NB4 (cell line): ENCODE data around the gene VEZF1.

Experiments used
- DNase-seq: peaks from one replicate; pipeline ENCODE4 v3.0.0; 2010; ENCODE audit warnings: low read depth
- H3K4me3 ChIP-seq: one replicate; pipeline ENCODE4 v1.5.1; 2011; ENCODE audit warnings: mild to moderate bottlenecking, low read depth, low read length, moderate library complexity
- MYC ChIP-seq: IDR thresholded peaks from 2 replicates; pipeline ENCODE4 v1.6.1; 2011; ENCODE audit warnings: low read depth, low read length
- POLR2A ChIP-seq: IDR thresholded peaks from 2 replicates; pipeline ENCODE4 v1.6.1; 2011; ENCODE audit warnings: mild to moderate bottlenecking; ENCODE audit not compliant: insufficient read length; ENCODE audit errors: extremely low read depth
- TF ChIP-seq, protein P1 (sequence below): IDR thresholded peaks from one replicate; pipeline ENCODE4 v1.5.1; 2012; ENCODE audit warnings: low read depth, low read length
- TF ChIP-seq, protein P2 (sequence below): IDR thresholded peaks from 2 replicates; pipeline ENCODE4 v1.6.1; 2011; ENCODE audit warnings: low read depth, low read length

VEZF1 gene

DNA sequence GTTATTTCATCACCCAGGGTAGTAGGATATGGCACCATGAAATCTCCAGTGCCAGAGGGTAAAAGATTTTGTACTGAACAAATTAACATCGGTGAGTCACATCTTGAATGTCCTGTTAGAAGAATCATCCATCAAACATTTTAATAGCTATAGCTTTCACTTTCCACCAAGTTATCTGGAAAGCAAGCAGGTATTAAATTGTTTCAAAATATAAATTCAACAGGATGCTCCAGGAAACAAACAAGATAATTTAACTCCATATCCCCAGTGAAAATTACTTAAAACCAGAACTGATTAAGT, 2.4 kb downstream of the VEZF1 start:
- TF ChIP-seq MYC (no peak), POLR2A (no peak)
- TF ChIP-seq, protein P1, sequence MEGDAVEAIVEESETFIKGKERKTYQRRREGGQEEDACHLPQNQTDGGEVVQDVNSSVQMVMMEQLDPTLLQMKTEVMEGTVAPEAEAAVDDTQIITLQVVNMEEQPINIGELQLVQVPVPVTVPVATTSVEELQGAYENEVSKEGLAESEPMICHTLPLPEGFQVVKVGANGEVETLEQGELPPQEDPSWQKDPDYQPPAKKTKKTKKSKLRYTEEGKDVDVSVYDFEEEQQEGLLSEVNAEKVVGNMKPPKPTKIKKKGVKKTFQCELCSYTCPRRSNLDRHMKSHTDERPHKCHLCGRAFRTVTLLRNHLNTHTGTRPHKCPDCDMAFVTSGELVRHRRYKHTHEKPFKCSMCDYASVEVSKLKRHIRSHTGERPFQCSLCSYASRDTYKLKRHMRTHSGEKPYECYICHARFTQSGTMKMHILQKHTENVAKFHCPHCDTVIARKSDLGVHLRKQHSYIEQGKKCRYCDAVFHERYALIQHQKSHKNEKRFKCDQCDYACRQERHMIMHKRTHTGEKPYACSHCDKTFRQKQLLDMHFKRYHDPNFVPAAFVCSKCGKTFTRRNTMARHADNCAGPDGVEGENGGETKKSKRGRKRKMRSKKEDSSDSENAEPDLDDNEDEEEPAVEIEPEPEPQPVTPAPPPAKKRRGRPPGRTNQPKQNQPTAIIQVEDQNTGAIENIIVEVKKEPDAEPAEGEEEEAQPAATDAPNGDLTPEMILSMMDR, result no peak
- TF ChIP-seq, protein P2, sequence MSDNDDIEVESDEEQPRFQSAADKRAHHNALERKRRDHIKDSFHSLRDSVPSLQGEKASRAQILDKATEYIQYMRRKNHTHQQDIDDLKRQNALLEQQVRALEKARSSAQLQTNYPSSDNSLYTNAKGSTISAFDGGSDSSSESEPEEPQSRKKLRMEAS, result no peak
- H3K4me3 ChIP-seq, result peak overlapping the region; percentile 3
- no peak for DNase-seq

DNA sequence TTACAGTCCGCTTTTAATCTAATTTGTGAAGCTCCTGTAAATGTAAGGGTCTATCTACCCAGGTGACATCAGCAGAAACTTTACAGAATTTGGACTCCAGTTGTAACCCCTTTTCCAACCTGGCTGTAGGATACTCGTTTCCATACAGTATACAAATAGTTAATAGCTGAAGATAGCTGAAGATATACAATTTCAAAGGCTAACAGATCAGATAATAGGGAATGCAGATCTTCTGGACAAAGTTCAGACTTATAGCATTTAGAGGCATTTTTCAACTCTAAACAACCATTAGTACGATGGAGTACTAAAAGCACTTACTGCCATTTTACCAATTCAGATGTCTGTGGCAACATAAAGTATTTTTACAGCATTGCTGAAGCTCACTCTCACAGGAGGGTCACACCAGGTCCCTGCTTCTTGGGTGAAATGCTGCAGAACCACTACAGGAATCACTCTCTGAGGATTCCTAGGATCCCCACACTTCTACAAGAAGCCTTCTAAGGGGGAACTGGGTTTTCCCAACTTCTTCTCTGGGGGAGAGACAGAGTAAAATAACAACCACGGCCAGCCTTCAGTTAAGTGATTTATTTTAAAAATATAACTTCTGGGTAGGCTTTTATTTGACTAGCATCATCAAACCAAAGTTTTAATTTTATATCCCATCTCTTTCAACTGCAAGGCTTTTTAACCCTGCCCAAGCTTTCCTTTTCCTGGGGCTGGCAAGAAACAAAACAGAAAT, 2.9 kb downstream of the VEZF1 start:
- TF ChIP-seq, protein P2, result no peak
- TF ChIP-seq, protein P1, result no peak
- TF ChIP-seq MYC (no peak), POLR2A (no peak)
- no peak for DNase-seq
- H3K4me3 ChIP-seq, result no peak overlapping the region

DNA sequence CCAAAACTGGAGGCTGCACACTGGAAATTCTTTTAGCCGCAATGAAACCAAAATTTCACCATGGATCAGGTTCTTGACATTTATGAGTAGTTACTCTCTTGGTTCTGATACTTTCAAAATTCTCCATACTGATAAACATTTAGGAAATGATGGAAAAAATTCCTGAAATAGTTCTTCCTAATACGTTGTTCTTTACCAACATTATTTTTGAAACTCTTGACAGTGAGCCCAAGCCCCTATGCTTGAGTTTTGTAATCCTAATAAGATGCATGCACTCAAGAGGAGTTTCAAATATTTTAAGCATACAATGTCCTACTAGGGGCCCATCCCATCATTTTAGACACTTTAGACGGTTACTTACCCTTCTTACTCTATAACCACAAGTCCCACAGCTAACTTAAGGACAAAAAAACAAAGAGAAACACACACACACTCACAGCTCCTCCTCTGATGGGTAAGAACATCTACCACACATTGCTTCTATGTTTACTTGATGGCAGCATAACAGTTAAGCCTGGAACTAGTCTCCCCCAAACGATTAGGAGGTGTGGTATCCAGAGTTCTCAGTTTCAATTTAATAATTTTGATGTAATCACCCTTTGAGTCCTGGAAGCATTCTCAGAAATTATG, 3.7 kb downstream of the VEZF1 start:
- no peak overlapping the region for H3K4me3 ChIP-seq
- TF ChIP-seq MYC (no peak), POLR2A (no peak)
- TF ChIP-seq, protein P2, result no peak
- TF ChIP-seq, protein P1, result no peak
- no peak for DNase-seq

DNA sequence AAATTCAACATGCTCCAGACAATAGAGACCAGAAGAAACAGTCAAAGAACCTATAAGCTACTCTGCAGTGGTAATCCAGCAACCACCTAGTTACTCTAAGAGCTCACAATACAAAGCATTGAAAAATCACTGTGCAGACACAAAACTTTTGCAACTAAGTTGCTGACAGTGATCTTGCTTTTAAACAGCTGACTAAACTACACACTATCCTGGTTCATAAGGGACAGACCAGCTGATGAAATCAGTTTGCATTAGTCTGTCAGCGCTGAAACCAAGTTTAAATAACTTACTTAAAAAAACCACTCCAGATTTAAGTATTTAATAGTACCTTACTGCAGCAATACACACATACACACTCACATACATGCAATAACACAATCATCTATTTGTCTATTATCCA, 4.6 kb downstream of the VEZF1 start:
- TF ChIP-seq, protein P1, result no peak
- no peak for TF ChIP-seq POLR2A
- no peak for TF ChIP-seq MYC
- TF ChIP-seq, protein P2, result no peak
- no peak for DNase-seq
- H3K4me3 ChIP-seq, result no peak overlapping the region

DNA sequence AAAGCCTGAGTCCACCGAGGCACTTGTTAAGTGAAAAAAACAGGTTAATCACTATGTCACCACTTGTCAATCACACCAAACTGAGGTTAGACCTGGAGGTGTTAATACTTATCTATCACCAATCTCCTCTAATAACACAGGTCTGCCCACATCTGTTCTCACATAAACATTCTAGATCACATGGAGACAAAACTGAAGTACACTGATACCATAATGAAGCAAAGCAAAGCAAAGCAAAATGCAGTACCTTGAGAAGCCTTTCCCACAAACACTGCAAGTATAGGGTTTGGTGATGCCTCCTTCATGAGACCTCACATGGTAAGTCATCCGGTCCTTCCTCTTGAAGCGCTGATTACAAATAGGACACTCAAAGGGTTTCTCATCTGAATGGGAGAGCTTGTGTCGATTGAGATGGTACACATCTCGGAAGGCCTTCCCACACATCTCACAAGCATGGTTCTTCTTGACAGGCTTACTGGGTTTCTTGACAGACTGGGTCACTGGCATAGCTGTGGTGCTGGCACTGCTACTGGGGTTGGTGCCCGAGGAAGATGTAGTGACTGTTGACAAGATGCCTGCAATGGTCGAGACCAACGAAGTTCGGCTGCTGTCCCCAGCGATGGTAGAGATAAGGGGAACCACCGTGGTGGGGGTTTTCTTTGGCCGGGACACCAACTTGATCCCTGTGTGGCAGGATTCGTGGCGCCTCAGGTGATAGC, 5.4 kb downstream of the VEZF1 start:
- H3K4me3 ChIP-seq, result no peak overlapping the region
- TF ChIP-seq, protein P1, result no peak
- no peak for TF ChIP-seq POLR2A
- TF ChIP-seq MYC, result no peak
- TF ChIP-seq, protein P2, result no peak
- no peak for DNase-seq
